Upper lobe of left lung (tissue), 4 donors: ENCODE results near the gene KIAA1217.

Experiments
- CTCF ChIP-seq, 6 experiments: fragments of 450-650 bp in 4 of 6; fragments of 200-600 bp in 2 of 6; sonication (generic) in 2 of 6; IDR thresholded peaks; one replicate each; pipeline ENCODE4 v1.5.1; 2016 to 2019; ENCODE audit warnings: antibody characterized with exemption in 6 of 6
- POLR2A ChIP-seq, 4 donors: fragments of 450-650 bp; IDR thresholded peaks; one replicate each; pipeline ENCODE4 v1.5.1; 2016 to 2017; ENCODE audit warnings: antibody characterized with exemption in 4 of 4, mild to moderate bottlenecking in 2 of 4
- POLR2AphosphoS5 ChIP-seq, 2 donors: sonication (generic); formaldehyde crosslinking; IDR thresholded peaks; one replicate each; pipeline ENCODE4 v1.5.1; 2017; ENCODE audit warnings: antibody characterized with exemption in 2 of 2

GRCh38 chr10:24208661-24209431 lies at the start of gene KIAA1217:
- TF ChIP-seq CTCF (IDR thresholded peaks at IDR 0.05) = no peak
- peak in 1 of 4 donors; percentile 9 for TF ChIP-seq POLR2A (IDR thresholded peaks at IDR 0.05)
- no peak for TF ChIP-seq POLR2AphosphoS5 (IDR thresholded peaks at IDR 0.05)
